CD4-positive, alpha-beta T cell treated with Interleukin-21 for 1 hour (primary cell): ENCODE data around the gene UTS2.

Experiments
- DNase-seq: peaks from one replicate; pipeline ENCODE4 v3.0.0-alpha.2; 2020

The UTS2 gene

GRCh38 chr1:7862211-7863060 is 9.6 kb upstream of the UTS2 start:
- no peak for DNase-seq

GRCh38 chr1:7861452-7861851 is 8.6 kb upstream of the UTS2 start:
- DNase-seq: no peak

GRCh38 chr1:7860130-7860529 is 7.3 kb upstream of the UTS2 start:
- DNase-seq: no peak

- DNase-seq: no peak
These were observed 6.5 kb upstream of the UTS2 start for GRCh38 chr1:7859406-7859805.

- DNase-seq: no peak
These were observed 5.1 kb upstream of the UTS2 start for GRCh38 chr1:7857985-7858384.

- DNase-seq: no peak
These were observed 4.1 kb upstream of the UTS2 start for GRCh38 chr1:7857000-7857399.

- peak; percentile 3 for DNase-seq
These were observed 3.5 kb upstream of the UTS2 start for GRCh38 chr1:7856345-7856744.

- no peak for DNase-seq
These were observed 790 bp upstream of the UTS2 start for GRCh38 chr1:7853684-7854026.

- DNase-seq: no peak
These were observed 2.1 kb downstream of the UTS2 start for GRCh38 chr1:7850786-7851185.

GRCh38 chr1:7847599-7847998 is 5.3 kb downstream of the UTS2 start:
- DNase-seq: no peak

GRCh38 chr1:7846656-7847055 is 6.2 kb downstream of the UTS2 start:
- DNase-seq: no peak

GRCh38 chr1:7845761-7846160 is 7.1 kb downstream of the UTS2 start:
- DNase-seq: no peak

- DNase-seq: peak; percentile 10
These were observed 10.3 kb downstream of the UTS2 start for GRCh38 chr1:7842517-7842916.

- no peak for DNase-seq
These were observed 13.3 kb downstream of the UTS2 start for GRCh38 chr1:7839526-7839925.

GRCh38 chr1:7838714-7839113 is 14.2 kb downstream of the UTS2 start:
- no peak for DNase-seq

- DNase-seq: no peak
These were observed 19.8 kb downstream of the UTS2 start for GRCh38 chr1:7833035-7833434.

- DNase-seq: no peak
These were observed 21.4 kb downstream of the UTS2 start for GRCh38 chr1:7831458-7831857.

GRCh38 chr1:7827126-7827955 is 25.5 kb downstream of the UTS2 start:
- peak; percentile 25 for DNase-seq

- DNase-seq: no peak
These were observed 26.5 kb downstream of the UTS2 start for GRCh38 chr1:7826363-7826762.

- DNase-seq: no peak
These were observed 28.2 kb downstream of the UTS2 start for GRCh38 chr1:7824701-7825100.

GRCh38 chr1:7821282-7821681 is 31.6 kb downstream of the UTS2 start:
- DNase-seq: no peak

GRCh38 chr1:7813677-7814373 is 39.0 kb downstream of the UTS2 start:
- DNase-seq: no peak

- no peak for DNase-seq
These were observed 41.4 kb downstream of the UTS2 start for GRCh38 chr1:7811476-7811875.

GRCh38 chr1:7810395-7810794 is 42.5 kb downstream of the UTS2 start:
- no peak for DNase-seq
